HG03064 (cell line): ENCODE measurements around the gene TPRG1.

Source experiments
- ATAC-seq: cut with Tn5 transposase; IDR thresholded peaks from one replicate; pipeline ENCODE4 v1.9.1; 2021; ENCODE audit warnings: low read depth; ENCODE audit not compliant: unreplicated experiment

Gene TPRG1

GRCh38 chr3:189171707-189172106 is at the start of gene TPRG1:
Gene TPRG1, plus strand, starts transcription at chr3:189171971. Its CDS starts 35,414 bp downstream, at chr3:189207385.
- no peak for ATAC-seq

DNA sequence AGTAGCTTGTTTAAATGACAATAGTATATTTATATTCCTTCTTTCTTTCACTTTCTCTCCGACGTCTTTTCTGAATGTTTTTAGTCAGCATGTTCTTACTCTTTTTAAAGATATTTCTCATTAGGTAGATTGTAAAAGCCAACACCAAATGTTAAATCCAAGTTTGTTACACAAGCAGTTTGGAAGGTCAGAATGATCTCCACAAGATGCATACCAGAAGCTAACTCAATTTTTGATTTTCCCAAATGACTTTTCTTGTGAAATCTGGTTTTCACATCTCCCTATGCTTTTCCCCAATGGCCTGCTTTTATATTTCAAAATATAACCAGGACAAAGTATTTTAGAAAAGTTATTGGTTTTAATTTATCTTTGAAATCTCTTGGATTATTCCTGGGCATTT is 49.7 kb upstream of the TPRG1 start:
- ATAC-seq = no peak

- no peak for ATAC-seq
Observed at GRCh38 chr3:189122526-189123205, 49.1 kb upstream of the TPRG1 start.

DNA sequence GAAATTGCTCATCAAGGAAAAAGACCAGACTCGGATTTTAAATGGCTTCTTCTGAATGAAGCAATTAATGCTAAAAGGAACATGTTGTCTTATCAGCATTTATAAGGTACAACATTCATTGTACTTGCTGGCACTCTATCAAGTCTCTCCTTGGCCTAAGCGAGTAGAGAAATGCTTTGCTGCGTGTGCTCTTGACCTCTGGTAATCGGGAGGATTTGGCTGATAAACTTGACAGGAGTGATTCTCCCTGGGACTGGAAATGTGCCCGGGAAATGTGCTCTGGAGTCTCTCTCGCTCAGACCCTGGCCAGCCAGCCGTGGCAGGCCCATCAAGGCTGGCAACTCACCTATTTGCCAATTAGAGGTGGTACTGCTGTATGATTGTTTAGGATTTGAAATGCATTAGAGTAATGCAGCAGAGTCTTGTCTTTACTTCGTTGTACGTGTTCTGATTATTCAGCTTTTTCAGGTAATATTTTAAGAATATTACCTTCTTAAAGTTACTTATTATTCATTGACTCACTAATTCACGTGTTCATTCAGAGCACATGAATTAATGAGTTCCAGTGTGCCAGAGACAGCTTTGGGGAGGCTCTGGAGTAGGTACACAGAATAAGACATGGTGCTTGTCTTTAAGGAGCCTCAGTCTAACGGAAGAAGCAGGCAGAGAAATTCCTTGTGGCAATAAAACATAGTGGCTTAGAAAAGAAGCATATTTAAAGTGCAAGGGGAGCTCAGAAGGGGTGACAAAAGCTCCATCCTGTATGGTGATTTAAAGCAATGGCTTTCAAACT is 48.0 kb upstream of the TPRG1 start:
- no peak for ATAC-seq

DNA sequence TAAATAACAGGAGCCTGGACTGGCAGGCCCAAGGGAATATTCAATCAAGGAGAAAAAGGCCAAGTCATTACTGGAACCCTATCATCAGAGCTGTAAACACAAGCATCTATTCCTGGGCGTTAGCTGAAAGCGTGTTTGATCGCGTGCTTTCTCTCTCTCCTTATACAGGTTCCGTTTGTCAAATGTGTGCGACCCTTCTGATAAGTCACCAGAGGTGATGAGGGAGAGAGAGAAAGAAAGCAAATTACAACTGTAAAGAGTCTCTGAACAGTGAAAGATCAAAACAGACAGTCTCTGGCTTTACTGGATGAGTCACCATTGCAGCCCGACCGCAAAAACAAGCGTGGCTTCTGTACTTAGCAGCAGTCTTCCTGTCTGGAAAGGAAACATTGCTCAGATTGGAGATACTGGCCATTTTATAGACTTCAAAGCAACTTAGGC is 39.5 kb upstream of the TPRG1 start:
- ATAC-seq = peak; percentile 90

DNA sequence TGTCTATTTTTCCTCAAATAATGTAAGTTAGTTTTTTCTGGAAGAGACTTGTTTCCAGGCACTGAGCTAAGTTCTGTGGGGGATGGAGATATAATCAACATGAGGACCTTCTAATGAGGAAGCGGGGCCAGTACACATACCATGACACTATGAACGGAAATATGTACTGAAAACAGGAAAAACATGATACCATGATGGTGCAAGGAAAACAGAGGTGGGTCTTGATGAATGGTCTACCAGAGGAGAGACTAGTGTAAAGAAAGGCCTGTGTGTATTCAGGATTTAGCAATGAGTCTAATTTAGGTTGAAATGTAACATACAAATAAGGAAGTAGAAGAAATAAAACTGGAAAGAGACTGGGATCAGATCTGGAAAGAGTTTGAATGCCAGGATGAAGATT is 38.9 kb upstream of the TPRG1 start:
- no peak for ATAC-seq

- no peak for ATAC-seq
Observed at GRCh38 chr3:189133768-189134167, 38.0 kb upstream of the TPRG1 start.

GRCh38 chr3:189137416-189137815 is 34.4 kb upstream of the TPRG1 start:
- ATAC-seq = no peak

DNA sequence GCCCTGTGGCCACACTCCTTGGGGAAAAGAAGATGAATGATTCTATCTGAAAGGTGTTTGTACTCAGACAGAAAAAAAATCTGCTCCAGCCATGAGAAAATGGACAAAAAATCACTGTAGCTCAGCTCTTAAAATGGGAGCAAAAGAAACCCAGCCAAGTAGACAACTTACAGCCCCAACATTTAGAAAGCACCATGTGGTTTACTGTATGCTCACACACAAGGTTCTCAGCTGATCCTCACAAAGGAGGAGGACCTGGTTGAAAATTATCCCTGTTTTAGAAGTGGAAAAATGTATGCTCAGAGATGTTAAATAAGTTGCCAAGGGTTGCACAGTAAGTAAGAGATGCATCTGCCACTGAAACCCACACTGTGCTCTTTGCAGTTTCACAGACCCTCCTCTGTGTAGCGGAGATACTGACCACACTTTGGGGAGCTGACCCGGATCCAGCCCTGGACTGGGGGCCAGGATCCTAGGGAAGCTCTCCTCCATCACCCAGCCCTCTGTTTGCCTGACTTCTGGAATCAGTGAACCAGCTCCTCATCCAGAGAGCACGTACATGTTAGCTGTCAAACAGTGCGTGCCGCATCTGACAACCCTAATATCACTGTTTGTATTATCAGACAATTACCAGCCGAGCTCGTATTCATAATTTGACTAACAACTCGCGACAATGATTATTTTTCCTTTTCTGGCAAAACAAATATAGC is 32.7 kb upstream of the TPRG1 start:
- ATAC-seq = no peak

DNA sequence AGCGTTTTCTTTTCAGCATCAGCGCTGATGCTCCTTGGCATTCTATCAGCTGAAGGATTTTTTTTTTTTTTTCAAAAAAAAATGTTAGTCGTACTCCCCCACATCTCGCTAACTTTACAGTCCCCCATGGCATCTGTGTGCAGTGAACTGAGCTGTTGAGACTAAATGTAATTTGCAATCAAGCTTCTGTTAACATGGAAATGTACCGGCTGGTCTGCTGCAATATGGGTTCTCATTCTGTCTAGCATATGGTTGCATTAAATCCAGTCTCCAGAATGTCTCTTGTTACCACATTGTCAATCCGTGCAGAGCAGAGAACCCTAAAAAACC is 32.2 kb upstream of the TPRG1 start:
- no peak for ATAC-seq

DNA sequence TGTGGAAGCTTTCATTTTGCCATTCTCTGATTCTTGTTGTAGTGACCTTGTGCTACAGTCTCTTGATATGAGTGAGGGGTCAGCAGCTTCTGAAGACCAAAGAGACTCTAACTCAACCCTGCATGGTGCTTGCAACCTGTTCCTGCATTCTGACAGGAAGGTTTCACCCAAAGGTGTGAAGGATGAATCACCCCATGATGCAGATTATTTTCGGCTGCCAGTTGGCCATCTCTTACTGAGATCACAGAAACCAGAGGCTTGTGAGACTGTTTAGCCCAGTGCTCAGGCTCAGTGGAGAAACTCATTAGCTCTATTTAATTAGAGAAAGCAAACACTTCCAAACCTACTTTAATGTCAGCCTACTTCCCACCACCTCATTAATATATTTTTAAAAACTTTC is 29.2 kb upstream of the TPRG1 start:
- no peak for ATAC-seq

DNA sequence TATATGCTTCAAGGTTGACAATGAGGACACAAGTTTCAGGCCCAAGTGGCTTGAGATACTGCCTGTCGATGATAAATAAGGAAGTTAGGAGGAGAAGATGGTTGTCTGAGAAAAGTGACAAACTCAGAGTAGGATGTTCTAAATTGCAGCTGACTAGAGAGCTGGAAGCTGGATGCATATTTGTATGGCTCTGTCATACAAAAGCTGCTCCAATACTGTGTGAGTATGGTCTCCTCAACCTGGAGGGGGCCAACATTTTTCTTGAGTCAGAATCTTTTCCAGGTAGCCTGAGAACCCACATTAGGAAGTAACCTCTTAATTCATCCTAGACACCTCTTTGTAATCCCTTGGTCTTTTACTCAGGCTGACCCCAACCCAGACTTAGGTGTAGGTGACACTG is 28.4 kb upstream of the TPRG1 start:
- ATAC-seq = no peak

GRCh38 chr3:189143771-189144170 is 28.0 kb upstream of the TPRG1 start:
- no peak for ATAC-seq

DNA sequence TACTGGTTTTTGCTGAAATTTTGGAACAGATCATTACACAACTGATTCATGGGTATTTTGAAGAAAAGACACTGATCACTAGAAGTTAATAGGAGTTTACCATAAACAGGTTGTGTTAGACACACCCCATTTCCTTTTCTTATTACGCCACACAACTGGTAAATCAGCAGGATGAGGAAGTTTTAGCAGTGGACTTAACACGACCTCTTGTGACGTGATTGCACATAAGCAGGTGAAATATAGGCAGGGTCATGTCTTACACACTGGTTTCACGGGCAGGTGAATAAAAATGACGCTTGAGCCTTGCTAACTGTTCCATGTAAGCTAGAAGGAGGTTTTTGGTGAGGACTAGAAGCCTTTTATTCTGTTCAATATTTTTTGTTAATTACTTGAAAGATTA is 27.1 kb upstream of the TPRG1 start:
- ATAC-seq = no peak

- no peak for ATAC-seq
Observed at GRCh38 chr3:189146848-189147247, 24.9 kb upstream of the TPRG1 start.

GRCh38 chr3:189148081-189148507 is 23.7 kb upstream of the TPRG1 start:
- no peak for ATAC-seq

- no peak for ATAC-seq
Observed at GRCh38 chr3:189149203-189149602, 22.6 kb upstream of the TPRG1 start.

DNA sequence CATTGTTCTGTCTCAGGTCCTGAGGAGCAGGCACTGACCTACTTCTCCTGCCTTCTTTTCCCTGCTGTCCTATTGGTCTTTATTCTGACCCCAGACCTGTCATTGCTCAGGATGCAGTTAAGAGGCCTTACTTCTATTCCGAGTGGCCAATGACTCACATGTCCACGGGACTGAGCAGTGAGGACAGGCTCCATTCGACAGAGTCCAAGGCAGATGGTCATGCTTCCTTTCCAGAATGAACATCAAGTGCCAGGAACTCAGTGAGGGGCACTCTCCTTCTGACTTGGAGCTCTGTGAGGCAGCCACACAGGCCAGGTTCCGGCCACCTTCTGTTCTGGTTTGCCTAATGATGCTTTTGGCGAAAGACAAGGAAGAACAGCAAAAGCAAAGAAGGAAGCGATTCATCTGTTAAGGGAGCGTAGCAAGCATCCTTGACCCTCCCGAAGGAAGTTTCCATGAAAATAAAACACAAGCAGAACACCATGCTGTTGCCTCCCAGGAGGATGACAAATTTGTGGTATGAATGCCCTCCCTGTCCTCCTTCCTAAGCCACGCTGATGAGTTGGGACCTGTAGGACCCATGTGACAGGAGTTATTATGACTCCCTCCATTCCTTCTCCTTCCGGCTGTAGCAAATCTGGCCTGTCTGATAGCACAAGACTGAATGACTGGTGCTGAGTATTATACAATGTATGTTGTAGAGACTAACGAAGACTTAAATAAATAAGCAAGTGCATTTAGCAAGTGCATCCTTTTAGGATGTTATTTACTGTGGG is 14.4 kb upstream of the TPRG1 start:
- no peak for ATAC-seq

DNA sequence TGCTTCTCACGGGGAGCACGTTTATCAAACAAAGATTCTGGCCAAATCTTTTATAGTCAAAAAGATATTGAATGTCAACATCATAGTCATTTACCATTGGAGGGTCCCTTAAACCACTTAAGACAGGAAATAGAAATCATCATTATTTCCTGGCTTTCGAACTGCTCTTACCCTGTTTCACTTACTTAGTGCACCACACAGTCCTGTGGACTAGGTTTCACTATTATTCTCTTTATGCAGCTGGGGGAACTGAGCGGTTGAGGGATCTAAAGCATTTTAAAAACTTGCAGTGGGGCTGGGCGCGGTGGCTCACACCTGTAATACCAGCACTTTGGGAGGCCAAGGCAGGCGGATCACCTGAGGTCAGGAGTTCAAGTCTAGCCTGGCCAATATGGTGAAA is 13.7 kb upstream of the TPRG1 start:
- ATAC-seq = no peak

DNA sequence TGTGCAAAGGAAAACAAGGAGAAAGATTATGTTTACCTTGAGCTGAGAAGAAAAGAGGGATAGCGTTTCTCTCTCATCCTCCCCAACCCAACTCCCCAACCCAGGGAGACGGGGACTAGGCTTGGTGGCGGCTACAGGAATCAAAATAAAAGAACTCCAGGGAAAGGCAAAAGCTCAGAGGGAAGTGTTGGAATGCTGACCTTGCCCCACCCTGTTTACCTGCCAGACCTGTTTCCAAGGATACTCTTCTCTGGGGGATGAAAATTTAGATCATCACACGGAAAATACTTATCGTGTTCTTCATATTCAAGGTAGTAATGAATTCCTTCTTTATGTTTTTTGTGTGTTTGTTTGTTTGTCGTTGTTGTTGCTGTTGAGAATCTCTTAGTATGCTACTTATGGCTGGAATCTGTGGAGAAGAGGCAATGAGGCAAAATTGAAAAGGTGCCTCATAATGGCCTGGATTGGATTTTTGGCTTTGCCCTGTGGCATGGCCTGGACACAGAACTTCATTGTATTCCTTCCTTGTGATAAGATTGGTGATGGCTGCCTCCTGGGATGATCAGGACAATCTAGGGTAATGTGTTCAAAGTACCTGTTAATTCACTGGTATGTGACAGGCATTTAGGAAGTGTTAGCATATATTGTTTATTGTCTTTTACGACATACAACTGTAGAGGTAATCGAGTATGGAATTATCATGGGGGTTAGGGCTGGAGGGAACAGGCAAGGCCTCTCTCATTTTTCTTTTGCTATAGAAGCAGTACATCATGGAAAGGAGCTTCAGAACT is 11.1 kb upstream of the TPRG1 start:
- no peak for ATAC-seq
